Stimulated activated naive CD8-positive, alpha-beta T cell treated with anti-CD3 and anti-CD28 coated beads, Interleukin-15, Interleukin-2, amounts not matched to agents 100 ng/mL and 50 ng/mL, for 24 hours (primary cell): ENCODE results near the gene EVI5L.
"Not testable (repeated sequence)": the region's sequence is repeated elsewhere in the genome, so short reads cannot be mapped to it uniquely, and the experiment has no call there.

ENCODE experiments used
- H3K27ac Mint-ChIP-seq: one replicate; pipeline ENCODE4 v1.8.0; 2021; ENCODE audit warnings: mild to moderate bottlenecking, mixed read lengths
- H3K27me3 Mint-ChIP-seq: one replicate; pipeline ENCODE4 v1.8.0; 2021; ENCODE audit warnings: mixed read lengths
- H3K36me3 Mint-ChIP-seq: one replicate; pipeline ENCODE4 v1.8.0; 2021; ENCODE audit warnings: low read depth, mixed read lengths
- H3K4me1 Mint-ChIP-seq: one replicate; pipeline ENCODE4 v1.8.0; 2021; ENCODE audit warnings: low read depth, mixed read lengths
- H3K4me3 Mint-ChIP-seq: one replicate; pipeline ENCODE4 v1.8.0; 2021; ENCODE audit warnings: mild to moderate bottlenecking, mixed read lengths
- H3K9me3 Mint-ChIP-seq: one replicate; pipeline ENCODE4 v1.8.0; 2021; ENCODE audit warnings: mixed read lengths

EVI5L gene

DNA sequence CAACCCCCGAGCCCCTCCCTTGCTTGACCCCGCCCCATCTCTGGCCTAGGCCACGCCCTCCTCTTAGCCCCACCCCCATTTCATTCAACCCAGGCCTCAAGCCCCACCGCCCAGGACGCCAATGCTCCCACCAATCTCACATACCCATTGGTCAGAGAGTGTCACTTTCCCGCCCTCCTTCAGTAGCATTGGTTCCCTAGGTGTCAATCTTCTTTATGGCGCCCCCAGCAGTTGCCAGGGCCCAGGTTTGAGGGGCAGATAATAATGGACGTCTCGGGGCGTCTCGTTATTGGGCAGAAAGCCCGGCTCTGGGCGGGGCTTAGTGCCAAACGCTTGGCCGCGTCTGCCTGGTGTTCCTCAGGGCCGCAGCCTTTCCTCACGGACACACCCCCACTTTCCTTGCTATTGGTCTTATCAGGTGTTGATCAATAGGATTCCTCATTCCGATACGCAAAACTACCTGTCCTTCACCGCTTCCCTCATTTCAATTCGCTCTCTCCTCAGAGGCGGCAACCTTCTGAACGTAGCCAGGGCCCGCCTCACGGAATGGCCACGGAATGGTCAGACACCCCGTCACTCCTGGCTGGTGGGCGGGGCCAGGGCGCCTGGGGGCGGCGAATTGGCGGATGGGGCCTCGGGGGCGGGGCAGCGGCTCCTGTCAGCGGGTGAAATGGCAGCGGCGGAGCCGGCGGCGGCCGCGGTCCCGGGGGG lies at the start of gene EVI5L:
EVI5L (plus strand) TSS at position 658 of the 711 bp plus-strand sequence. CDS start 16,325 bp downstream, outside the sequence.
- Mint-ChIP-seq H3K4me3 (peak within 1 kb of the TSS; percentile 86), H3K4me1 (peaks cover 16% of the 10 kb centered on the region), H3K36me3 (no peaks in the 10 kb centered on the region), H3K27ac (peak within 1 kb of the TSS; percentile 88), H3K27me3 (peaks cover 11% of the 10 kb centered on the region), H3K9me3 (no peaks in the 10 kb centered on the region)

DNA sequence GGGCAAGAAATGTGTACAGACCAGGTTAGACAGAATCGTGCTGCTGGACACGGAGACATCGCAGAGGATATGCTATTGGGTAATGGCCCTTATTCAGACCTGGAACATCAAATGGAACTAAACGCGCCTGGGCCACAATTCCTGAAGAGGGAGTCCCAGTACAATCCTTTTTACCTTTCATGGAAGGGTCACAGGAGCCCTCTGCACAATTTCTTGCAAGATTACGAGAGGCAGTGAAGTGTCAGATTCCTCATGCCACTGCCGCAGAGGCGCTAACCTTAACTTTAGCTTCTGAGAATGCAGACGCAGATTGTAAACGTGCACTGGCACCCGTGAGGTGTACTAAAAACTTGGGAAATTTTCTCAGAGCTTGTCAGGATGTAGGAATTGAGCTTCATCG lies 48.9 kb upstream of the EVI5L start:
- no peaks in the 10 kb centered on the region for H3K36me3 Mint-ChIP-seq
- H3K4me1 Mint-ChIP-seq, result no peaks in the 10 kb centered on the region
- H3K4me3 Mint-ChIP-seq, result no peak overlapping the region
- H3K27me3 Mint-ChIP-seq, result peaks cover 51% of the 10 kb centered on the region
- no peak overlapping the region for H3K27ac Mint-ChIP-seq
- no peaks in the 10 kb centered on the region for H3K9me3 Mint-ChIP-seq

DNA sequence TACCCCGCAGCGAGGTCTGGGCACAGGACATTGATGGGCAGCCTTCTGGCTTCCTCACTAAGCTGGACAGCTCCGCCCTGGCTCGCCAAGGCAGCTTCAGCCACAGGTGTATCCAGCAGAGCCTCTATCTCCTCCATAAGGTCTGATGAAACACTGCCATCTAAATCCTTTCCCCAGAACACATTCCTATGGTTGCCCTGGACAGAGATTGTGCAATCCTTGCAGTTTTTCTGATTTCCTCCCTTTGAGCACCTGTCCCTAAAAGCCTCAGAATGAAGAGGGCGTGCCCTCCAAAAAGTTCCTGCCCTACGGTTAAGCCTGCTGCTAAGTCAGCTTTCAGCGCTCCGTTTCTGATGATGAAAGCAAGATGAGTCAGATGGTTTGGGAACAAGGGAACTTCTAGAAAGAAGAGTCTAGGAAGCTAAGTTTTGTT lies 46.0 kb upstream of the EVI5L start:
- Mint-ChIP-seq H3K27ac (no peak overlapping the region), H3K4me3 (no peak overlapping the region), H3K36me3 (no peaks in the 10 kb centered on the region), H3K4me1 (peaks cover 2% of the 10 kb centered on the region), H3K27me3 (peaks cover 62% of the 10 kb centered on the region), H3K9me3 (no peaks in the 10 kb centered on the region)

DNA sequence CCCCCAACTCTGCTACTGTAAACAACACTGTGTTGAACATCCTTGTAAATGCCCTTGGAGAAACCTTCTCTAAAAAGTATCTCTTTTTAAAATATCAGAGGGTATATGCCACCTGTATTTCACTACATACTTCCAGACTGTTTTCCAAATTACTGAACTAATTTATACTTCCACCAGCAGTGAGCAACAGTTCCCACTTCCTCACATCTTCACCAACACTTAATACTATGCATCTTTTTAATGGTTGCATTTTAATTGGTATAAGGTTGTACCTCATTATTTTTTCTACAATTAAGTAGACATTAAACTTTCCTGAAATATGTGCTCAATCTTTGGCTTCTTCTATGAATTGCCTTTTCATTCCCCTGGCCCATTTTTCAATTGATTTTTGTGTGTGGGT lies 45.2 kb upstream of the EVI5L start:
- Mint-ChIP-seq H3K27ac (no peak overlapping the region), H3K27me3 (peaks cover 66% of the 10 kb centered on the region), H3K36me3 (no peaks in the 10 kb centered on the region), H3K4me3 (no peak overlapping the region), H3K9me3 (no peaks in the 10 kb centered on the region), H3K4me1 (peaks cover 7% of the 10 kb centered on the region)

DNA sequence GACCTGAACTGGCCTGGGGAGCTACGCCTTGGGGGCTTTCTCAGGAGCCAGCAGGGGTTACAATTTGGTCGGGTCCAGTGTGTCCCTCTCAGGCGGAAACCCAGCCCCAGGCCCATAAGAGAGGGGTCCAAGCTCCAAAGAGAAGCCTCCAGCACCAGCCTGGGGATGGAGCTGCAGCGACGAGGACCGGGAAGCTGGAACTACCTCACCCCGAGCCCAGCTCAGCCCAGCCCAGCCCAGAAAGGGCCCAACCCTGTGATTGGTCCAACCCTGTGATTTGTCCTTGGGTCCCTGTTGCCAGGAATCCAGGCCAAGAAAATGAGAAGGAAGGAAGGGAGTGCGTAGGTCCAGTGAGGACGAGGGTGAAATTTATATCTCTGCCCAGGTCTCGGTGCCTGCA lies 42.9 kb upstream of the EVI5L start:
- no peak overlapping the region for H3K27ac Mint-ChIP-seq
- peaks cover 7% of the 10 kb centered on the region for H3K4me1 Mint-ChIP-seq
- no peaks in the 10 kb centered on the region for H3K9me3 Mint-ChIP-seq
- peaks cover 54% of the 10 kb centered on the region for H3K27me3 Mint-ChIP-seq
- H3K4me3 Mint-ChIP-seq, result no peak overlapping the region
- no peaks in the 10 kb centered on the region for H3K36me3 Mint-ChIP-seq

DNA sequence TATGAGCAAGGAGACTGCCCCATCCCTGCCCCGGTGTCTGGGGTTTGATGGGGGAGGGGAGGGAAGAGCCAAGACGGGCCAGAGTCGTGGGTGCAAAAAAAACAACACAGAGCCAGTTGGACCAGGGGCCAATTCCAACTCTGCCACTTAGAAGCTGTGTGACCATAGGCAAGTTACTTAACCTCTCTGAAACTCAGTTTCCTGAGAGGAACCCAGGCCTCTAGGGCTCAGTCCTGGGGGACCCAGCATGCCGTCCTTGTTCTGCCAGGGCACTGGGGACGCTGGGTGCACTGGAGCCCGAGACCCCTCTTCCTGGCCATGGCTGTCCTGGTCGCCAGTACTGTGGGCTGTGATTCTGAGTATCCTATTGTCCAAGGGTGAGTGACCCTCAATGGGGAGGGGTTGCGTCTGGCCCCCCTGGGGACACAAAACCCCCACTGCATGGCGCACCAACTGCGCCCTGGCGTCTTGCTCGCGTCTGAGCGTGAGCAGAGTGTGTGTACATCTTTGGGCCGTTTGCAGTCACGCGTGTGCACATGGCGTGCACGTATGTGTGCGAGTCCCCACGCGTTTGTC lies 42.3 kb upstream of the EVI5L start:
- Mint-ChIP-seq H3K4me3 (no peak overlapping the region), H3K4me1 (peaks cover 7% of the 10 kb centered on the region), H3K36me3 (no peaks in the 10 kb centered on the region), H3K27ac (no peak overlapping the region), H3K27me3 (peaks cover 51% of the 10 kb centered on the region), H3K9me3 (no peaks in the 10 kb centered on the region)

DNA sequence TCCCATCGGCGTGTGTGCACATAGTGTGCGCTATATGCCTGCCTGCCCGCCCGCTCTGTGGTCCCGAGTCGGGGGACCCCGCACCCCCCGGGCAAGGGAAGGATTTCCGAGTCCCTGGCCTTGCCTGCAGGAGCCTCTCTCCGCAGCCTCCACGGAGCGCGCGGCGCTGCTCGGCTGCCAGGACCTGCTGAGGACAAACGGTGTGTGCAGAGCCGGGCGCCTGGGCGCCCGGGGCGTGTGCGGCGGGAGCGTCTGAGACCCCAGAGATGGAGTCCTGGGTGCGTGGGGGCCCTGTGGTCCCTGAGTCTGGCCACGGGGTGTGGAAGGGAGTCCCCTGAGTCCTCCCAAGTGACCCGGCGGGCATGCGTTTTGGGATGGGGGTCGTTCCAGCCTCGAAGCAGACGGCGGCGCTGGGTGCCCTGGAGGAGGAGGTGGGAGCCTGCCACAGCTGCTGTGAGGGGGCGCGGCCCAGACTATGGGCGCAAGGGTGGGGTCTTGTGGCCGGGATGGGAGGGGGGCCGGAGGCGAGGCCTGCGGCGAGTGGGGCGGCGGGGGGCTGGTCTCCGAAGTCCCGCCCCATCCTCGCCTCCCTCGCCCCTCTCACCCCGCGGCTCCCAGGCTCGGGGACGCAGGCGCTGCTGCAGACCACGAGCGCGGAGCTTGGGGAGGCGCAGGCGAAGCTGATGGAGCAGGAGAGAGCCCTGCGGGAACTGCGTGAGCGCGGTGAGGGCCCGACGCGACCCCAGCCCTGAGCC lies 41.7 kb upstream of the EVI5L start:
- Mint-ChIP-seq H3K4me3 (no peak overlapping the region), H3K27me3 (peaks cover 47% of the 10 kb centered on the region), H3K4me1 (peaks cover 7% of the 10 kb centered on the region), H3K36me3 (no peaks in the 10 kb centered on the region), H3K27ac (no peak overlapping the region), H3K9me3 (no peaks in the 10 kb centered on the region)

DNA sequence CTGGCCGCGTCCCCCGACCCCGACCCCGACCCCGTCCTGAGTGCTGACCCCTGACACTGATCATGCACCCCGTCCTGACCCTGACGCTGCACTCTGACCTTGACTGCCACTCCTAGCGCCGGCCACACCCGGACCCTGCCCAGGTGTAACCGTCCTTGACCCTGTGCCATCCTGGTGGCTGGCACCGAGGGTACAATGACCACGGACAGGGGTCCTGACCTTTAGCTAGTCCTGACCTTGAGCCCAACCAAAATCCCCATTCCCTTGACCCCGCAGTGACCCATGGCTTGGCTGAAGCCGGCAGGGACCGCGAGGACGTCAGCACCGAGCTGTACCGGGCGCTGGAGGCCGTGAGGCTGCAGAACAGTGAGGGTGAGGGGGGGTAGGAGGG lies 41.1 kb upstream of the EVI5L start:
- Mint-ChIP-seq H3K4me3 (no peak overlapping the region), H3K9me3 (no peaks in the 10 kb centered on the region), H3K4me1 (peaks cover 7% of the 10 kb centered on the region), H3K27me3 (peaks cover 42% of the 10 kb centered on the region), H3K27ac (no peak overlapping the region), H3K36me3 (no peaks in the 10 kb centered on the region)

DNA sequence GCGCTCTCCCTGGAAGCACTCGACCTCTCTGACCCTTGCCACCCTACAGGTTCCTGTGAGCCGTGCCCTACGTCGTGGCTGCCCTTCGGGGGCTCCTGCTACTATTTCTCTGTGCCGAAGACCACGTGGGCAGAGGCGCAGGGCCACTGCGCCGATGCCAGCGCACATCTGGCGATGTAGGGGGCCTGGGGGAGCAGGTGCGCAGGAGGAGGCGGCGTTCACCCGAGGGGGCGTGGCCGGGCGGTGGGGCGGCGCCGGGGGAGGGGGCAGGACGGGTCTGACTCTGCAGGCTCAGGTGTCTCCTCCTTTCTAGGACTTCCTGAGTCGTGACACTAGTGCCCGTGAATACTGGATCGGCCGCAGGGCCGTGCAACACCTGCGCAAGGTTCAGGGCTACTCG lies 40.6 kb upstream of the EVI5L start:
- Mint-ChIP-seq H3K27me3 (peaks cover 42% of the 10 kb centered on the region), H3K27ac (no peak overlapping the region), H3K4me3 (no peak overlapping the region), H3K36me3 (no peaks in the 10 kb centered on the region), H3K9me3 (no peaks in the 10 kb centered on the region), H3K4me1 (peaks cover 7% of the 10 kb centered on the region)

DNA sequence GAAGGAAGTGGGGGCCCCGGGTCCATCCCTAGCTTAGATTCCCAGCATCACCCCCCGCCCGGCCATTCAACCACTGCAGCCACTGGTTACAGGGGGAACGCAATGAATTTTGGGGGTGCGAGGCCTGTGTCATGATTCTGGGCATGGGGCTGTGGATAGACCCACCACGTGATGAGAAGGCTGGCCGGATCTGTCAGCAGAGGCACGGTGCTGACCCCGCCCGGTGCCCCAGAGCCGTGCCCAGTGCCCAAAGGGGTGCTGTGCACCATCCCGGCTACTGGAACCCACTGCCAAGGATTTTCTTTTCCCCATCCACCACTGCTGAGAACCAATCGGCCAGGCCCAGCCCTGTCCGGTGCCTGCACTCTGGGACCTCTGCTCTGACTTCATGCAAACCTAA lies 39.6 kb upstream of the EVI5L start:
- peaks cover 35% of the 10 kb centered on the region for H3K27me3 Mint-ChIP-seq

DNA sequence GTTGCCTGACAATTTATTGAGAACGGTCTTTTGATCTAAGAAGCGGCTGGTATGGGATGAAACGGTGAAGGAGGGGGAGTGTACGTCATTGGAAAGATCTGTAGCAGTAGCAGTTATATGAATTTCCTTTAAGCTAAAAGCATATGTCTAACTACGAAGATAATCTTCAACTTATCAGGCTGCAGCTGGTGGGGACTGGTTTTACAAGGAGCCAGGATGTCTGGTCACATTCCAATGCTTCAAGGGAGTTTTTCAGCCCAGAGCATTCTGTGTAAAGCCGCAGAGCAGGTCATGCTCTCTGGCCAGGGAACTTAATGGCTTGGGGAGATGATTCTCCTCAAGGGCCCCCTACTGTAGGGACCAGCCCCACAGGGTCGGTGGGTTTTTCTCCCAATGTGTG lies 37.7 kb upstream of the EVI5L start:
- H3K4me3 Mint-ChIP-seq, result no peak overlapping the region
- H3K9me3 Mint-ChIP-seq, result no peaks in the 10 kb centered on the region
- H3K27ac Mint-ChIP-seq, result no peak overlapping the region
- H3K4me1 Mint-ChIP-seq, result peaks cover 7% of the 10 kb centered on the region
- H3K27me3 Mint-ChIP-seq, result peaks cover 26% of the 10 kb centered on the region
- no peaks in the 10 kb centered on the region for H3K36me3 Mint-ChIP-seq

More for the DNA sequence above, 39.6 kb upstream of the EVI5L start:
- H3K27ac Mint-ChIP-seq, result no peak overlapping the region
- H3K4me1 Mint-ChIP-seq, result peaks cover 7% of the 10 kb centered on the region
- H3K9me3 Mint-ChIP-seq, result no peaks in the 10 kb centered on the region
- no peak overlapping the region for H3K4me3 Mint-ChIP-seq
- no peaks in the 10 kb centered on the region for H3K36me3 Mint-ChIP-seq

DNA sequence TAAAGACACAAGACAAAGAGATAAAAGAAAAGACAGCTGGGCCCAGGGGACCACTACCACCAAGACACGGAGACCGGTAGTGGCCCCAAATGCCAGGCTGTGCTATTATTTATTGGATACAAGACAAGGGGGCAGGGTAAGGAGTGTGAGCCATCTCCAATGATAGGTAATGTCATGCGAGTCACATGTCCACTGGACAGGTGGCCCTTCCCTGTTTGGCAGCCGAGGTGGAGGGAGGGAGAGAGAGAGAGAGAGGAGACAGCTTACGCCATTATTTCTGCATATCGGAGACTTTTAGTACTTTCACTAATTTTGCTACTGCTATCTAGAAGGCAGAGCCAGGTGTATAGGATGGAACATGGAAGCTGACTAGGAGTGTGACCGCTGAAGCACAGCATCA lies 37.3 kb upstream of the EVI5L start:
- not testable (repeated sequence) for H3K9me3 Mint-ChIP-seq

DNA sequence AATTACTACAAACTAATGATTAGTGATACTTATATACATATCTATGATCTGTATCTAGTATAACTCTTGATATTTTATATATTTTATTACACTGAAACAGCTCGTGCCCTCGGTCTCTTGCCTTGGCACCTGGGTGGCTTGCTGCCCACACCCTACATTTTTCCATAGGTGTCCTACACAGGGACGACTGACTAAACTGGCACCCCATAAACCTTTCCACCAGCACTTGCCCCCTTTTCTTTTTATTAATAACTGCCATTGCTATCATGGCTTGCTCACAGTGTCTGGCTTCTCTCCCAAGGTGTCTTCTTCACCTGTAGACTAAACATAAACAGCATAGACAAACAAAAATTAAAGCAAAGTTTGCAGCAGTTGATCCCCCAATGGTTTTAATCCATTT lies 36.5 kb upstream of the EVI5L start:
- H3K9me3 Mint-ChIP-seq, result no peaks in the 10 kb centered on the region
- H3K36me3 Mint-ChIP-seq, result no peaks in the 10 kb centered on the region
- H3K27me3 Mint-ChIP-seq, result peaks cover 26% of the 10 kb centered on the region
- H3K27ac Mint-ChIP-seq, result no peak overlapping the region
- no peak overlapping the region for H3K4me3 Mint-ChIP-seq
- peaks cover 7% of the 10 kb centered on the region for H3K4me1 Mint-ChIP-seq

More for the DNA sequence above, 37.3 kb upstream of the EVI5L start:
- not testable (repeated sequence) for H3K4me3 Mint-ChIP-seq, H3K4me1 Mint-ChIP-seq, H3K36me3 Mint-ChIP-seq, H3K27ac Mint-ChIP-seq
- peaks cover 27% of the 10 kb centered on the region for H3K27me3 Mint-ChIP-seq

DNA sequence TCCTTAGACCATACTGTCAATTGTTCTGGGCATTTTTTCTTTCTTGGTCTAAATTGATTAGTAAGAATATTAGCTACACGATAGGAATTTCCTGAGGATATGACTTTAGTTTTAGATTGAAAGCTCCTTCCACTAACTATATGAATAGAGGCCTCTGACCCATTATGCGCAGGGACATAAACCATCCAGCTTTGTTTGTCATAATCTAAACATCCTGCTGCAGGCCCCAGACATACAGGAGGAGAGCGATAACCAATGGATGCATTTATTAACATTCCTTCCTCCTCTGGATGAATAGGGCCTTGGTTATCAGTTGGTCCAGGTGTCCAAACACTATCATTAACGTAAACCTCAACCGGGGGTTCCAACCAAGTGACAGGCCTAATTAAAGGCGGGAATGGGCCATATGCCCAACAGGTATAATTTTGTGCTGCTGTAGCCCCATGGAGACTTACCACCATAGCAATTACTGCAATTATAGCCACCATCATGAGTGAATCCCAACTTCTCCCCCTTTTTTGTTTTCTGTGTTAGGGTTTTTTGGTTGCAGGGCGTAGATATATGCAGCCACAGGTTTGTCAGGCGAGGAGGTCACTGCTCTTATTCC lies 34.4 kb upstream of the EVI5L start:
- peaks cover 26% of the 10 kb centered on the region for H3K27me3 Mint-ChIP-seq
- no peak overlapping the region for H3K27ac Mint-ChIP-seq
- no peaks in the 10 kb centered on the region for H3K36me3 Mint-ChIP-seq
- no peaks in the 10 kb centered on the region for H3K9me3 Mint-ChIP-seq
- peaks cover 8% of the 10 kb centered on the region for H3K4me1 Mint-ChIP-seq
- H3K4me3 Mint-ChIP-seq, result no peak overlapping the region
